Hepatocyte (in vitro differentiated cells): ENCODE measurements around the gene PRAMEF11.
"Not testable (repeated sequence)": the region's sequence is repeated elsewhere in the genome, so short reads cannot be mapped to it uniquely, and the experiment has no call there.

Experiments
- EZH2 ChIP-seq: fragments of 200-600 bp; sonication (generic); IDR thresholded peaks from 2 replicates; pipeline ENCODE4 v1.6.1; 2016; ENCODE audit warnings: antibody characterized with exemption, mild to moderate bottlenecking, borderline replicate concordance
- EZH2phosphoT487 ChIP-seq: fragments of 200-600 bp; sonication (generic); IDR thresholded peaks from one replicate; pipeline ENCODE4 v1.6.1; 2018; ENCODE audit warnings: antibody characterized with exemption, mild to moderate bottlenecking, low read depth, moderate library complexity; ENCODE audit not compliant: unreplicated experiment, severe bottlenecking
- TF ChIP-seq, protein P1 (sequence below): fragments of 200-600 bp; sonication (generic); IDR thresholded peaks from 2 replicates; pipeline ENCODE4 v1.5.1; 2016; ENCODE audit warnings: antibody characterized with exemption, mild to moderate bottlenecking; ENCODE audit not compliant: poor library complexity

DNA sequence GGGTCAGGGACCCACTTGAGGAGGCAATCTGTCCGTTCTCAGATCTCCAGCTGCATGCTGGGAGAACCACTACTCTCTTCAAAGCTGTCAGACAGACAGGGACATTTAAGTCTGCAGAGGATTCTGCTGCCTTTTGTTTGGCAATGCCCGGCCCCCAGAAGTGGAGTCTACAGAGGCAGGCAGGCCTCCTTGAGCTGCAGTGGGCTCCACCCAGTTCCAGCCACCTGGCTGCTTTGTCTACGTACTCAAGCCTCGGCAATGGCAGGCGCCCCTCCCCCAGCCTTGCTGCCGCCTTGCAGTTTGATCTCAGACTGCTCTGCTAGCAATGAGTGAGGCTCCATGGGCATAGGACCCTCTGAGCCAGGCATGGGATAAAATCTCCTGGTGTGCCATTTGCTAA, 12.1 kb downstream of the PRAMEF11 start:
- TF ChIP-seq, protein P1, sequence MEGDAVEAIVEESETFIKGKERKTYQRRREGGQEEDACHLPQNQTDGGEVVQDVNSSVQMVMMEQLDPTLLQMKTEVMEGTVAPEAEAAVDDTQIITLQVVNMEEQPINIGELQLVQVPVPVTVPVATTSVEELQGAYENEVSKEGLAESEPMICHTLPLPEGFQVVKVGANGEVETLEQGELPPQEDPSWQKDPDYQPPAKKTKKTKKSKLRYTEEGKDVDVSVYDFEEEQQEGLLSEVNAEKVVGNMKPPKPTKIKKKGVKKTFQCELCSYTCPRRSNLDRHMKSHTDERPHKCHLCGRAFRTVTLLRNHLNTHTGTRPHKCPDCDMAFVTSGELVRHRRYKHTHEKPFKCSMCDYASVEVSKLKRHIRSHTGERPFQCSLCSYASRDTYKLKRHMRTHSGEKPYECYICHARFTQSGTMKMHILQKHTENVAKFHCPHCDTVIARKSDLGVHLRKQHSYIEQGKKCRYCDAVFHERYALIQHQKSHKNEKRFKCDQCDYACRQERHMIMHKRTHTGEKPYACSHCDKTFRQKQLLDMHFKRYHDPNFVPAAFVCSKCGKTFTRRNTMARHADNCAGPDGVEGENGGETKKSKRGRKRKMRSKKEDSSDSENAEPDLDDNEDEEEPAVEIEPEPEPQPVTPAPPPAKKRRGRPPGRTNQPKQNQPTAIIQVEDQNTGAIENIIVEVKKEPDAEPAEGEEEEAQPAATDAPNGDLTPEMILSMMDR = not testable (repeated sequence)
- TF ChIP-seq EZH2, EZH2phosphoT487: not testable (repeated sequence)
